ENCODE data around the gene SEC61B.

SEC61B gene

GRCh38 chr9:99274495-99274894 lies 52.4 kb downstream of the SEC61B start:
- DNase-seq (ENCODE audit: low spot score) = no peak
